NCI-H526 (cell line): ENCODE data around the gene ADIPOR2.
"Not testable (repeated sequence)": the region's sequence is repeated elsewhere in the genome, so short reads cannot be mapped to it uniquely, and the experiment has no call there.

Experiments
- DNase-seq, 2 experiments: peaks; one replicate each; lab custom pipeline; 2025; lab: John Stamatoyannopoulos, UW

Gene ADIPOR2

GRCh38 chr12:1732914-1733313 is 42.0 kb downstream of the ADIPOR2 start:
- DNase-seq = no peak

GRCh38 chr12:1733712-1734111 is 42.8 kb downstream of the ADIPOR2 start:
- not testable (repeated sequence) for DNase-seq

- DNase-seq = no peak
Measured at GRCh38 chr12:1737652-1738286, 46.9 kb downstream of the ADIPOR2 start.

GRCh38 chr12:1738446-1738845 is 47.6 kb downstream of the ADIPOR2 start:
- DNase-seq = no peak

GRCh38 chr12:1739368-1739767 is 48.5 kb downstream of the ADIPOR2 start:
- DNase-seq = no peak

- DNase-seq = no peak
Measured at GRCh38 chr12:1740161-1740948, 49.5 kb downstream of the ADIPOR2 start.

- DNase-seq = no peak
Measured at GRCh38 chr12:1741154-1741949, 50.5 kb downstream of the ADIPOR2 start.

- DNase-seq = no peak
Measured at GRCh38 chr12:1744932-1745331, 54.1 kb downstream of the ADIPOR2 start.

GRCh38 chr12:1747609-1748008 is 56.7 kb downstream of the ADIPOR2 start:
- no peak for DNase-seq

GRCh38 chr12:1749019-1749418 is 58.1 kb downstream of the ADIPOR2 start:
- DNase-seq = no peak

- no peak for DNase-seq
Measured at GRCh38 chr12:1750300-1750699, 59.4 kb downstream of the ADIPOR2 start.

GRCh38 chr12:1758376-1758775 is 67.5 kb downstream of the ADIPOR2 start:
- no peak for DNase-seq

GRCh38 chr12:1758887-1759286 is 68.0 kb downstream of the ADIPOR2 start:
- DNase-seq = no peak

GRCh38 chr12:1760566-1761382 is 69.9 kb downstream of the ADIPOR2 start:
- no peak for DNase-seq

GRCh38 chr12:1761857-1762256 is 71.0 kb downstream of the ADIPOR2 start:
- DNase-seq = no peak

- DNase-seq = no peak
Measured at GRCh38 chr12:1763153-1763552, 72.3 kb downstream of the ADIPOR2 start.

GRCh38 chr12:1766110-1766509 is 75.2 kb downstream of the ADIPOR2 start:
- no peak for DNase-seq

GRCh38 chr12:1767407-1768090 is 76.7 kb downstream of the ADIPOR2 start:
- no peak for DNase-seq

GRCh38 chr12:1768615-1769014 is 77.7 kb downstream of the ADIPOR2 start:
- no peak for DNase-seq

GRCh38 chr12:1769809-1770494 is 79.1 kb downstream of the ADIPOR2 start:
- peak in 1 of 2 experiments; percentile 47 for DNase-seq
